GM19438 (cell line): Measurements from ENCODE around the gene CCDC137.

ENCODE experiments used
- ATAC-seq: cut with Tn5 transposase; IDR thresholded peaks from one replicate; pipeline ENCODE4 v1.9.1; 2021; ENCODE audit warnings: low read depth; ENCODE audit not compliant: unreplicated experiment

The CCDC137 gene

DNA sequence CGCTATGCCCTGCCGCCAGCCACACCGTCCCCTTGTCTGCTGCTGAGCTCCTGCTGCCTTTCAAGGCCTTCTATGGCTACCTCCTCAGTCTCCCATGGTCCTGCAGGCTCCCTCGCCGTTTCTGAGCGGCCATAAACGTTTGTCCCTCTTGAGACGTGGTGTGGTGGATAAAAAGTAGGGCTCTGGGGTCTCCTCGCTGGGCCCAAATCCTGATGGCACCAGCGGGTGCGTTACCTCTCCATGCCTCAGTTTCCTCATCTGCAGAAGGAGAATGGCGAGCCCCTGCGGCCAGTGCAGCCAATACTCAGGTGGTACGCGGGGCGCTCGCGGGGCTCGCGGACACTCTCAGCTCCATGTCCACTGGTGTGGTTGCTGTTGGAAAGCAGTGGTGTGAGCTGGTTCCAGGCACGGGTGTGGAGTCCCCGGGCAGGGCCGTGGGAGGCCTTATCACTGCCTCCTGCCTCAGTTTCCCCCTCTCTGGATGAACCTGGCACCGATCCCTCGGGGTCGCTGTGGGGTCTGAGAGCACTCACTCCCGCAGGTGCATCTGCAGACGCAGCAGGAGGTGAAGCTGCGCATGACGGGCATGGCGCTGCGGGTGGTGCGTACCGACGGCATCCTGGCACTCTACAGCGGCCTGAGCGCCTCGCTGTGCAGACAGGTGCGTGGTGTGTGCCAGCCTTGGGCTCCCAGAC, 48.0 kb downstream of the CCDC137 start:
- ATAC-seq, result no peak

DNA sequence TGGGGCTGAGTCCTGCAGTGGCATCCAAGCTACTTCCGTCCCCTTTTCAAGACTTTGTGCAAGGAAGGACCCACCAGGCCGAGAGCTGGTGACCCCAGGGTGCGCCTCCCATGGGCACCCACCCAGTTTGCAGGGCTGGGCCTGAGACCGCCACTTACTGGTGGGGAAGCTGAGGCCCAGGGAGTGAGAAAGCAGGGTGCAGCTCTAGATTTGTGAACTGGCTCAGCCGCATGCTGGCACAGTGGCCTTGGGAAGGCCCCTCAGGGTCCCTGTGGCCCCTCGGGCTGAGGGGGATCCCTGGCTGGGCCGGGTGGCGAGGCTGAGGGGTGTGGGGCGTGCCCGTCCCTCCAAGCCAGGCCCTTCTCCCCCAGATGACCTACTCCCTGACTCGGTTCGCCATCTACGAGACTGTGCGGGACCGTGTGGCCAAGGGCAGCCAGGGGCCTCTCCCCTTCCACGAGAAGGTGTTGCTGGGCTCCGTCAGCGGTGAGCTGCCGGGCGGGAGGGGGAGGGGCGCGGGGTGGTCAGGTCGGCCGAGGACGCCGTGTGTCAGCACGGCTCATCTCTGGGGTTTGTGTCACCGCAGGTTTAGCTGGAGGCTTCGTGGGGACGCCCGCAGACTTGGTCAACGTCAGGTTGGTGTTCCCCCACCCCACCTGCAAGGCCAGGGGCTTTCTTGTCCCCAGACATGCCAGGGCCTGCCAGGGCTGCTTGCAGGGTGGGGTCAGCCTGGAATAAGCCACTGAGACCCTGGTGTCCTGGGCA, 48.8 kb downstream of the CCDC137 start:
- ATAC-seq, result no peak

DNA sequence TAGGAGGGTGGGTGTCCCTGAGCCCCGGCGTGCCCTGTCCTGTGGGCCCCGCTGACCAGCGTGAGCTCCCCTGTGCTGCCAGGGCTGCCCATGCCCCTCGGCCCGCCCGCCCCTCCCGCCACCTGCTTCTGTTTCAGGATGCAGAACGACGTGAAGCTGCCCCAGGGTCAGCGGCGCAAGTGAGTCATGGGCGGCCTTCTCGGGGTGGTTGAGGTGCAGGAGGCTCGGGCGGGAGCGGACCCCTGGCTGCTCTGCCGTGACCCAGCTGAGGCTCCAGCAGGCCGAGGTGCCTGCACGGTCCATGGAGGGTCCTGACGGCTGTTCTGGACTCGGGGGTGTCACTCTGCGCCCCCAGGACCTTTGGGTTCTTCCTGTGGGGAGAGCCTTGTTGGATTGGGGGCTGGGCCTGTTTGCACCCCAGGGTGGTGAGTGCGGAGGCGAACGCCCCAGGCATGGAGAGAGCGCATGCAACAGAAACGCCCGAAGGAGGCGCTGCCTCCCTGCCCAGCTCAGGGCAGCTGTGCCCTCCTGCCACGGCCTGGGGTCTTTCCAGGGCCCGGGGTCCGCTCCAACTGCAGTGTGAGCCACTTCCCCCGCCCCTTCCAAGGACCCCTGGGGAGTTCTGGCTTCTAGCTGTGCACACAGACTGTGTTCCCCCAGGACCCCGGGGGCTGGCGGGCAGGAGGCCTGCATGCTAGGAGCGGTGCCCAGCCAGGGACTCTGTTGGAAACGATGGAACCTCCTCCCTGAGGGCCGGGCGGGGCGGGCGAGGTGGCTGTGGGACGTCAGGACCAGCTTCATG, 49.5 kb downstream of the CCDC137 start:
- ATAC-seq, result no peak

DNA sequence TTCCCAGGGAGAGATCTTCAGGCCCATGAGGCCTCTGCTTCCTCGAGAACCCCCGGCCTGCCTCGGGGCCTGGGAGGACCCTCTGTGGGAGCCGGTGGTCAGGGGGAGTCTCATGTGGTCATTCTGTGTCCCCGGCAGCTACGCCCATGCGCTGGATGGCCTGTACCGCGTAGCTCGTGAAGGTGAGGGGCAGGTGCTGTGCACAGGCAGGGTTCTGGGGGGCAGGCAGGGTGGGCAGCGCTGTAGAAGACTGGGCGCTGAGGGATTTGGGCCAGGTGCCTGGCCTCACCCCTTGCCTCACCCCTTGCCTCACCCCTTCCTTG, 50.1 kb downstream of the CCDC137 start:
- ATAC-seq, result no peak

DNA sequence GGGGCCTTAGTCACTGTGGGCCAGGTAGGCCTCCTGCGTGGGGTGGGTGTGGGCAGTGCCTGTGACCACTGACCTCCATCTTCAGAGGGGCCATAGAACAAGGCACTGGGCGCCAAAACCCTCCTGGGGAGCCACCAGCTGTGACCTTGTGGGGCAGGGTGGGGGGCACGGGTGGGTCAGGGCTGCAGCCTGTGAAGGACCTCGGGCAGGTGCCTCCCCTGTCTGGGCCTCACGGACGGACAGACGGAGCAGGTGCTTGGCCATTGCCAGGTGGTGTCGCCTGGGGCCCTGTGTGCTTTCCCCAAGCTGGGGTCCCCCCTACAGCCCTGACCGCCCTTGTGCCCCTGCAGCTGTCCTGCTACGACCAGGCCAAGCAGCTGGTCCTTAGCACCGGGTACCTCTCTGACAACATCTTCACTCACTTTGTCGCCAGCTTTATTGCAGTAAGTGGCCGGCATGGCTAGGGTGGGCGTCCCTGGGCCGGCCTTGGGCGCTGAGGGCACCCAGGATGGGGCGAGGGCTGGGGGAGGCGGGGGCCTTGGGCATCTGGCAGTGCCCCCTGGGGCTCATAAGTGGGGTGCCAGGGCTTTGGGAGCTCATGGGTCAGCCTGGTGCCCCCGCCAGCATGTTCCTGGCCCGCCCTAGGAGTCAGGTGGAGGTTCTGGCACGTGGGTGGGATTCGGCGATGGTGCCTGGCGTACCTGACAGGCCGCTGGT, 50.7 kb downstream of the CCDC137 start:
- no peak for ATAC-seq

DNA sequence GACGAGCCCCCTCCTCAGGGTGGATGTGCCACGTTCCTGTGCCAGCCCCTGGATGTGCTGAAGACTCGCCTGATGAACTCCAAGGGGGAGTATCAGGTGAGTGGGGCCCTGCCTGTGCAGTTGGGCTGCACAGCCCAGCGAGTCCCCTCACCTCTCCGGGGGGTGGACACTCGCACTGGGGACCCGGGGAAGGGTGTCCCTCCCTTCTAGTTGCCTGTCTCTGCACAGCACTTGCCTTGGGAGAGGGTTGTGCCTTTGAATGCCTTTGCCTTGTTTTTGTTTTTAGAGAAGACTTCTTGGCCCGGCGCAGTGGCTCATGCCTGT, 51.2 kb downstream of the CCDC137 start:
- ATAC-seq, result no peak

DNA sequence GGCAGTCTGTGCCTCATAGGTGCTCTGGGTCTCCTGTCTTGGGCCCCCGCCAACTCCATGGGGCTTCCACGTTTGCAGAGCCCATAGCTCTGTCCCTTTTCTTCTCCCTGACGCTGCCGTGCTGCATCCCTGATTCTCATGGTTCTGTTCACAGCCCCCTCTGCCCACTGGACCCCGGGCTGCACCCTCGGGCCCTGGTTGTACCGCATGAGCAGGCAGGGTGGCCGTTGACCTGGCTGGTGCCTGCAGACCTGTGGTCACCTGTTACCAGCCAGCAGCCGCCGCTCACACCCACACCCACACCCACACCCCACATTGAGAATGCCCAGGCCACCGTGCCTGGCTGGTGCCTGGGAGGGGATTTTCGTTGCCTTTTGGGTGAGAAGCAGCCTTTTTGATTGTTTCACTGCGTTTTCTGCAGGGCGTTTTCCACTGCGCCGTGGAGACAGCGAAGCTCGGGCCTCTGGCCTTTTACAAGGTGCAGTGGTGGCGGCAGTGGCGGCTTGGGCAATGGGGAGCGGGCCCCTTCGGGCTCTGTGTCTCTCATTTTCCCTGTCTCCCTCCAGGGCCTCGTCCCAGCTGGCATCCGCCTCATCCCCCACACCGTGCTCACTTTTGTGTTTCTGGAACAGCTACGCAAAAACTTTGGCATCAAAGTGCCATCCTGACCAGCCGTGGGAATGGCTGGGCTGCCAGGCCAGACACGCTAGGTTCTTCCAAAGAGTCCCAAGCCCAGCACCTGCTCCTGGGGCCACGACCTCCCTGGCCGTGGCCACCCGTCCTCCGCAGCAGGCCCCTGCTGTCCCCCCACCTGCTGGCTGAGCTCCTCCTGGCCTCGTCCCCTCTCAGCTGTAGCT, 53.1 kb downstream of the CCDC137 start:
- no peak for ATAC-seq

DNA sequence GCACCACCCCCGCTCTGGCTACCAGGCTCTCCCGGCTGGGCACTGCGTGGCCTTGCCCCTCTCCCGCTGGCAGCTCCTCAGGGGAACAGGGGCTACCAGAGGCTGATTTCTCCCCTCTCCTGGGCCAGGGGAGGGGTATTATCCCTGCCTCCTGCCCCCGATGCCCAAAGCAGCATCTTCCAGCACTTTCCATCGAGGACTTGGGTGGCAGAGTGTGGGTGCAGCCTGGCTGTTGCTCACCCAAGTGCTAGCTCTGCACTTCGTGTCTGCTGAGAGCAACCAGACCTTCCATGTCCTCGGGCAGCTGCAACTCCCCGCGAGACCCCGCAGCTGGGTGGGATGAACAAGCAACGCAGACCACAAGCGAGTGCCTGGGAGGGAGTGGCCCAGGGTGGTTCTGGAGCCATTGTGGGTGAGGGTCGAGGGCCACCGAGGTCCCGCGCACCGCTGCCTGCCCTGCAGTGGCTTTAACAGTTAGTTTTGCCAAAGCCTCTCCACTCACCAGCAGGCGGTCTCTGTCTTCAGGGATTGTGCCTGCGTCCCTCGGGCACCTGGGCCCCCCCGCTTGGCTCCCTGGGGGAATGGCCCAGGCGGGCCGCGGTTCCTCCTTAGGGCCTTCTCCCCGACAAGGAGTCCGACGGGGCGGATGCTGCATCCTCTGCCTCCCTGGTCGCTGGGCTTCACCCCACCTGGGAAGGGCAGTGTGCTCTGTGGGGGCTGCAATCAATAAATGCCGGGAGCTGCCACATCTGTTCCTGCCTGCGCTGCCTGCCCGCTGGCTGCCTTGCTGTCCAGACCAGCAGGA, 53.9 kb downstream of the CCDC137 start:
- ATAC-seq, result no peak

DNA sequence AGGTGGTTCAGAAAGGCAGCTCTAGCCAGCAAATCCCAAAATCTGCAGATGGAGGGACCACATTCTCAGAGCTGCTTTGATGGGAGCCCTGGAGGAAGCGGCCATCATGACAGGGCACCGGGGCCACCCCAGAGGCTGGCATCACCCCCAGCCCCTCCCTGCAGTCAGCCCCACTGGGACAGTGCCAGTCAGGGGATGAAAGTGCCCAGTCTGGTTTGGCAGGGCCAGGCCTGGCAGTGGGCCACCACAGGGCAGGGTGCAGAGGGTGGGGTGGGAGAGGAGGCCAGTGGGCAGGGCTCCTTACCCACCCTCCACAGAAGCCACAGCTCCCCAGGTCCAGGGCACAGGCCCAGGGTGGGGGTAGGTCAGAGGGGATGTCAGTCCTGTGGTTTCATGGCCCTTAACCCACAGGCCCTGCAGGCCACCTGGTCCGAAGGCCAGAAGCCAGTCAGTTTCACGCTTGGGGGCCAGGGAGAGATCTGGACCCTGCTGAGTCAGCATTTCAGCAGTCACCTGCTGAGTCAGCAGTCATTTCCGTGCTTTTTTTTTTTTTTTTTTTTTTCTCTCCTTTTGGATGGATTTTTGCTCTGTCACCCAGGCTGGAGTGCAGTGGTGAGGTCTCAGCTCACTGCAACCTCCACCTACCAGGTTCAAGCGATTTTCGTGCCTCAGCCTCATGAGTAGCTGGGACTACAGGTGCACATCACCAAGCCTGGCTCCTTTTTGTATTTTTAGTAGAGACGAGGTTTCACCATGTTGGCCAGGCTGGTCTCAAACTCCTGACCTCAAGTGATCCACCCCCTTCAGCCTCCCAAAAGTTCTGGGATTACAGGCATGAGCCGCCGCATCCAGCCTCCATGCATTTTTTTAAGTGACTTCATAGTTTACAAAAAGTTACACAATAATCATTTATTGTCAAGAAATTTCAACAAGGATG, 55.9 kb downstream of the CCDC137 start:
- ATAC-seq, result no peak
